ENCODE data around the gene UBASH3B.

- no peak for TF ChIP-seq CTCF (conservative IDR thresholded peaks at IDR 0.05; ENCODE audit: low read length)
- no peak for TF ChIP-seq EZH2phosphoT487 (IDR thresholded peaks at IDR 0.05; ENCODE audit: borderline replicate concordance)
Measured at GRCh38 chr11:122816761-122817520, 161.4 kb downstream of the UBASH3B start.
